GM23338 (cell line): ENCODE data around the gene NFIC. TPM values are rescaled to one million over a fixed set of nuclear protein-coding genes. Genes with fewer than 3 reads are reported as not detected.

Experiments used
- ATAC-seq: fragments of 200-7000 bp; cut with Tn5 transposase; 3 replicates; pipeline ENCODE4 v1.9.1; 2020
- DNase-seq: peaks from one replicate; pipeline ENCODE4 v3.0.0-alpha.2; 2015; ENCODE audit warnings: low spot score
- H2AFZ ChIP-seq: fragments of 200-600 bp; sonication (generic); 2 replicates; pipeline ENCODE4 v1.8.0; 2016; ENCODE audit warnings: antibody characterized with exemption, mild to moderate bottlenecking, moderate library complexity
- H3F3A ChIP-seq: fragments of 200-600 bp; sonication (generic); replicated peaks from 2 replicates; pipeline ENCODE4 v1.8.0; 2017; ENCODE audit warnings: antibody characterized with exemption, mixed run types, low read depth
- H3K27ac ChIP-seq: fragments of 200-600 bp; sonication (generic); 2 replicates; pipeline ENCODE4 v1.6.1; 2016; ENCODE audit warnings: low read depth
- H3K27me3 ChIP-seq: fragments of 200-600 bp; sonication (generic); 2 replicates; pipeline ENCODE4 v1.8.0; 2016; ENCODE audit warnings: mild to moderate bottlenecking, mixed run types, moderate library complexity; ENCODE audit not compliant: insufficient read depth
- H3K36me3 ChIP-seq: fragments of 200-600 bp; sonication (generic); 2 replicates; pipeline ENCODE4 v1.8.0; 2016; ENCODE audit warnings: mild to moderate bottlenecking; ENCODE audit not compliant: insufficient read depth
- H3K4me1 ChIP-seq: fragments of 200-600 bp; sonication (generic); 2 replicates; pipeline ENCODE4 v1.8.0; 2016; ENCODE audit warnings: mild to moderate bottlenecking, moderate library complexity; ENCODE audit not compliant: insufficient read depth
- H3K4me2 ChIP-seq: fragments of 200-600 bp; sonication (generic); 2 replicates; pipeline ENCODE4 v1.7.1; 2017; ENCODE audit warnings: mixed run types
- H3K4me3 ChIP-seq: fragments of 200-600 bp; sonication (generic); 2 replicates; pipeline ENCODE4 v1.6.1; 2016; ENCODE audit warnings: mixed run types
- H3K79me2 ChIP-seq: fragments of 200-600 bp; sonication (generic); replicated peaks from 2 replicates; pipeline ENCODE4 v1.8.0; 2017; ENCODE audit warnings: mild to moderate bottlenecking; ENCODE audit not compliant: insufficient read depth
- H3K9me2 ChIP-seq: fragments of 200-600 bp; sonication (generic); 2 replicates; pipeline ENCODE4 v1.8.0; 2017; ENCODE audit not compliant: insufficient read depth
- H4K20me1 ChIP-seq: fragments of 200-600 bp; sonication (generic); replicated peaks from 2 replicates; pipeline ENCODE4 v1.8.0; 2017; ENCODE audit warnings: mild to moderate bottlenecking; ENCODE audit not compliant: insufficient read depth
- H3K27ac Mint-ChIP-seq: 2 replicates; pipeline ENCODE4 v1.8.0; 2020; ENCODE audit warnings: inconsistent platforms, mild to moderate bottlenecking, moderate library complexity, mixed read lengths
- H3K27me3 Mint-ChIP-seq: 3 replicates; pipeline ENCODE4 v1.8.0; 2022; ENCODE audit warnings: low read depth, mild to moderate bottlenecking, moderate library complexity, mixed read lengths, inconsistent platforms; ENCODE audit not compliant: insufficient read depth, poor library complexity
- H3K36me3 Mint-ChIP-seq: 3 replicates; pipeline ENCODE4 v1.8.0; 2021; ENCODE audit warnings: low read depth, mild to moderate bottlenecking, inconsistent platforms, moderate library complexity, mixed read lengths
- H3K4me1 Mint-ChIP-seq: 3 replicates; pipeline ENCODE4 v1.8.0; 2020; ENCODE audit warnings: mild to moderate bottlenecking, inconsistent platforms, mixed read lengths
- H3K4me3 Mint-ChIP-seq: 3 replicates; pipeline ENCODE4 v1.8.0; 2021; ENCODE audit warnings: moderate library complexity, mild to moderate bottlenecking, inconsistent platforms, mixed read lengths
- H3K9me3 Mint-ChIP-seq: 3 replicates; pipeline ENCODE4 v1.8.0; 2020; ENCODE audit warnings: moderate library complexity, mild to moderate bottlenecking, inconsistent platforms, mixed read lengths
- CREB1 ChIP-seq: fragments of 250-450 bp; sonication (Bioruptor Pico); IDR thresholded peaks from 2 replicates; pipeline ENCODE4 v1.5.0; 2020; ENCODE audit warnings: low read depth, mild to moderate bottlenecking, moderate library complexity
- CTCF ChIP-seq, 2 experiments: fragments of 200-600 bp in 1 of 2; sonication (generic) in 1 of 2; conservative IDR thresholded peaks; 2 replicates each; pipeline versions ENCODE4 v1.5.1 to v1.6.1; 2016 to 2017; ENCODE audit warnings: antibody characterized with exemption in 2 of 2, low read depth in 2 of 2, mild to moderate bottlenecking in 2 of 2, moderate library complexity in 1 of 2
- ETS1 ChIP-seq: IDR thresholded peaks from 2 replicates; pipeline ENCODE4 v1.6.1; 2016; ENCODE audit warnings: antibody characterized with exemption
- EZH2 ChIP-seq: fragments of 200-600 bp; sonication (generic); IDR thresholded peaks from one replicate; pipeline ENCODE4 v1.8.0; 2017; ENCODE audit warnings: antibody characterized with exemption, mild to moderate bottlenecking, low read depth; ENCODE audit not compliant: unreplicated experiment
- EZH2phosphoT487 ChIP-seq: fragments of 200-600 bp; sonication (generic); IDR thresholded peaks from one replicate; pipeline ENCODE4 v1.8.1; 2018; ENCODE audit warnings: antibody characterized with exemption; ENCODE audit not compliant: unreplicated experiment
- JUNB ChIP-seq: IDR thresholded peaks from one replicate; pipeline ENCODE4 v1.6.1; 2016; ENCODE audit warnings: antibody characterized with exemption; ENCODE audit not compliant: unreplicated experiment
- NANOG ChIP-seq: IDR thresholded peaks from 2 replicates; pipeline ENCODE4 v1.6.1; 2016; ENCODE audit warnings: antibody characterized with exemption, borderline replicate concordance
- POLR2AphosphoS5 ChIP-seq: IDR thresholded peaks from 2 replicates; pipeline ENCODE4 v1.6.1; 2016; ENCODE audit warnings: antibody characterized with exemption, low read depth
- REST ChIP-seq: IDR thresholded peaks from one replicate; pipeline ENCODE4 v1.6.1; 2018; ENCODE audit warnings: antibody characterized with exemption; ENCODE audit not compliant: unreplicated experiment
- STAT1 ChIP-seq: IDR thresholded peaks from one replicate; pipeline ENCODE4 v1.6.1; 2016; ENCODE audit warnings: antibody characterized with exemption; ENCODE audit not compliant: unreplicated experiment
- ZNF114 ChIP-seq: fragments of 250-450 bp; sonication (Bioruptor Pico); IDR thresholded peaks from 2 replicates; pipeline ENCODE4 v1.5.0; 2020; ENCODE audit warnings: mild to moderate bottlenecking, moderate library complexity
- ZNF331 ChIP-seq: fragments of 250-450 bp; sonication (Bioruptor Pico); IDR thresholded peaks from 2 replicates; pipeline ENCODE4 v1.5.0; 2020; ENCODE audit warnings: low read depth, mild to moderate bottlenecking, moderate library complexity
- ZNF462 ChIP-seq: fragments of 250-450 bp; sonication (Bioruptor Pico); IDR thresholded peaks from 2 replicates; pipeline ENCODE4 v1.5.0; 2020; ENCODE audit warnings: mild to moderate bottlenecking, moderate library complexity
- polyA plus RNA-seq: library from polyadenylated mRNA; unstranded; fragments of >200 nt; fragmentation: Nextera tagmentation; extraction: Ambion mirVana; gene quantifications from 2 replicates; pipeline ENCODE4 v1.2.1, GENCODE V29; 2016
- total RNA-seq: library from RNA; depleted of rRNA; stranded (reverse); fragments of >200 nt; shearing (Covaris generic); gene quantifications from 2 replicates; pipeline ENCODE4 v1.2.3, GENCODE V29; 2014

The NFIC gene
- total and polyA plus RNA-seq, 2 experiments from 2014 or later: 1.3 to 5.3 TPM

- no peaks in the 10 kb centered on the region for H3K27me3 ChIP-seq
- Mint-ChIP-seq H3K4me3 (no peak overlapping the region), H3K27me3 (peaks cover 12% of the 10 kb centered on the region), H3K27ac (no peak overlapping the region), H3K9me3 (peaks cover 4% of the 10 kb centered on the region; the same call in 1 of the 3 replicates), H3K4me1 (peaks cover 9% of the 10 kb centered on the region), H3K36me3 (peaks cover 51% of the 10 kb centered on the region)
- no peaks in the 10 kb centered on the region for H3K9me2 ChIP-seq
- H3K79me2 ChIP-seq: peaks cover 27% of the 10 kb centered on the region
- TF ChIP-seq ZNF114 (CRISPR knock-in tag) (no peak), NANOG (no peak), REST (no peak), CTCF (conservative IDR thresholded peaks at IDR 0.05; ENCODE audit: low read depth in 2 of 2) (no peak), POLR2AphosphoS5 (no peak), STAT1 (no peak), ZNF462 (CRISPR knock-in tag) (no peak), EZH2 (no peak), JUNB (no peak), ETS1 (no peak), CREB1 (no peak), EZH2phosphoT487 (no peak), ZNF331 (CRISPR knock-in tag) (no peak)
- ATAC-seq (no peak), DNase-seq (no peak)
- H3K4me1 ChIP-seq: peaks cover 9% of the 10 kb centered on the region; the same call in 1 of the 2 replicates
- peaks cover 5% of the 10 kb centered on the region; the same call in 1 of the 2 replicates for H4K20me1 ChIP-seq
- H3F3A ChIP-seq: 0 out of 2 replicates have a peak, but pooled peaks cover 7% of the 10 kb centered on the region
- H3K4me3 ChIP-seq: no peak overlapping the region
- H3K36me3 ChIP-seq: peaks cover 5% of the 10 kb centered on the region; the same call in 1 of the 2 replicates
- H2AFZ ChIP-seq: no peak overlapping the region
- H3K27ac ChIP-seq: no peak overlapping the region
- H3K4me2 ChIP-seq: no peak overlapping the region
Measured at GRCh38 chr19:3496392-3497273, 130.2 kb downstream of the NFIC start.
